ENCODE results near the gene FBLN2.

FBLN2 gene

DNA sequence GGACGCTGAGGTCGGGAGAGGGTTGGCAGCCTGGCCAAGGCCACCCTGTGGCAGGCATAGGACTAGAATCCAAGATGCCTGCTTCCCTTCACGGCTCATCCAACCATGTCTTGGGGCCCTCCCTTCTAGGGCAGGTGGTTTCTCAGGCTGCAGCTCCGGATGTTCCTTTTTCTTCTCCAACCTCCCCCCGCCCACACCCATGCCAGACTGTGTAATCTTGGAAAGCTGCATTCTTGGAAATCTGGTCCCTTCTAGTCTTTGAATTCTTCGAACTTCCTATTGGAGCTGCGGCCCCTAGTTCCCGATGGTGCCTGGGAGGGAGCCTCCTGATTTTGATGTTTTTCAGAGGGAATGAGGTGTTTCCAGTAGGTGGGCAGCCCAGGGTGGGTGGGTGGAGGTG is 109.8 kb downstream of the FBLN2 start:
- DNase-seq (ENCODE audit: low spot score): no peak
- TF ChIP-seq CTCF (conservative IDR thresholded peaks at IDR 0.05; ENCODE audit: low read depth): no peak
- POLR2A ChIA-PET (ENCODE audit: low non-redundant PET): no interaction called here
- CTCF ChIA-PET: interaction anchor here (0.6 to 4.7 kb wide), 7 partner anchors 12 to 226 kb away, joined by 3 to 71 read pairs (median 4); partner anchors contain the start of gene WNT7A
- no peak overlapping the region for H3K27ac ChIP-seq

GRCh38 chr3:13659221-13659969 is 110.5 kb downstream of the FBLN2 start:
- H3K27ac ChIP-seq: no peak overlapping the region
- POLR2A ChIA-PET (ENCODE audit: low non-redundant PET): no interaction called here
- DNase-seq (ENCODE audit: low spot score): no peak
- TF ChIP-seq CTCF (conservative IDR thresholded peaks at IDR 0.05; ENCODE audit: low read depth): no peak
- CTCF ChIA-PET: interaction anchor here (0.8 to 4.7 kb wide), 2 partner anchors 221 to 224 kb away, joined by 4 to 71 read pairs; partner anchors contain the start of gene WNT7A

- ChIA-PET CTCF (interaction anchor here (1.1 kb wide), 1 partner anchor 220 kb away, joined by 7 read pairs; the partner anchor contains the start of gene WNT7A), POLR2A (ENCODE audit: low non-redundant PET) (no interaction called here)
- H3K27ac ChIP-seq: no peak overlapping the region
- TF ChIP-seq CTCF (conservative IDR thresholded peaks at IDR 0.05; ENCODE audit: low read depth): no peak
- DNase-seq (ENCODE audit: low spot score): no peak
Observed at GRCh38 chr3:13660042-13660874, 111.3 kb downstream of the FBLN2 start.

DNA sequence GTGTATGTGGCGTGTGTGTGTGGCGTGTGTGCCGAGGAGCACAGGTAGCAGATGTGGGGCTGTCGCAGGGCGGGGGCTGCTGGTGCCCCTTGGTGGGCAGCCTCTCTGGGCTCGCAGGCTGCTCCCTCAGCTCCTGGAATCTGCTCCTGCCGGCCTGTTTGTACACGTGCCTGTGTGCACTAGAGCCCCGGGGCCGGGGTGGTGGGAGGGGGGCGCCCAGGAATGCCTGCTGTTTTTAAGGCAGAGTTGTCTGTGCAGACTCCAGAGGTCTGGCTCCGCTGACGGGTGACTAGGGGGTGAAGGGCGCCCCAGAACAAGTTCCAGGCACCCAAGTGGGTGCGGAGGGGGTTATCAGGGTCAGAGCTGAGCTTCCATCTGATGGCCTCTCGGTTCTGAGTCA is 112.2 kb downstream of the FBLN2 start:
- POLR2A ChIA-PET (ENCODE audit: low non-redundant PET): no interaction called here
- no peak for DNase-seq (ENCODE audit: low spot score)
- no peak overlapping the region for H3K27ac ChIP-seq
- TF ChIP-seq CTCF (conservative IDR thresholded peaks at IDR 0.05; ENCODE audit: low read depth): no peak
- CTCF ChIA-PET: interaction anchor here (1.1 kb wide), 1 partner anchor 220 kb away, joined by 7 read pairs; the partner anchor contains the start of gene WNT7A

GRCh38 chr3:13662238-13662847 is 113.4 kb downstream of the FBLN2 start:
- ChIA-PET CTCF (interaction anchor here (2.0 kb wide), 1 partner anchor 218 kb away, joined by 9 read pairs; no protein-coding TSS in a partner anchor), POLR2A (ENCODE audit: low non-redundant PET) (no interaction called here)
- no peak for DNase-seq (ENCODE audit: low spot score)
- no peak overlapping the region for H3K27ac ChIP-seq
- TF ChIP-seq CTCF (conservative IDR thresholded peaks at IDR 0.05; ENCODE audit: low read depth): no peak

All from RWPE1 (cell line).